GM20431 (cell line): Measurements from ENCODE around the gene FAHD1.
"Not testable (repeated sequence)": the region's sequence is repeated elsewhere in the genome, so short reads cannot be mapped to it uniquely, and the experiment has no call there.

Source experiments
- in situ Hi-C: fragments of 300-500 bp; cut with MseI, MboI; formaldehyde crosslinking; loops from one replicate; pipeline ENCODE4 v1.15.0; 2020; ENCODE audit warnings: low sequenced_read_pairs; ENCODE audit not compliant: unreplicated experiment

The FAHD1 gene

DNA sequence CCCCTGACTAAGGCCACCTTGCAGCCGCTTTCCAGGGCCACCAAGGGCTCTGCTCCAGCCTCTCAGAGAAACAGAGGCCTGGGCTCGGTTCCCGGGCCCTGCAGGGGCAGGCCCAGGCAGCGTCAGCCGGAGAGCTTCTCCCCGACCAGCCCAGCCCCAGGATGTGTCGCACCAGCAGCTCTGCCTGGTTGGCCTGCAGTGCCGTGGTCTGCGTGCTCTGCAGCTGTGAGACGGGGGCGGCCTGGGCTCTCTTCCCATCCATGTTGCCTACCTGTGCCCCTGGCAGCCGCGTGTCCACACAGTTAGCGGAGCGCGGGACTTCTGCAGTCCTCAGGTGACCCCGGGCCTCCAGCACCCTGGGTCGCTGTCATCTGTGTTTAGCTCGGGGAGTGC, 38.3 kb upstream of the FAHD1 start:
- in situ Hi-C loops: no loop called here

DNA sequence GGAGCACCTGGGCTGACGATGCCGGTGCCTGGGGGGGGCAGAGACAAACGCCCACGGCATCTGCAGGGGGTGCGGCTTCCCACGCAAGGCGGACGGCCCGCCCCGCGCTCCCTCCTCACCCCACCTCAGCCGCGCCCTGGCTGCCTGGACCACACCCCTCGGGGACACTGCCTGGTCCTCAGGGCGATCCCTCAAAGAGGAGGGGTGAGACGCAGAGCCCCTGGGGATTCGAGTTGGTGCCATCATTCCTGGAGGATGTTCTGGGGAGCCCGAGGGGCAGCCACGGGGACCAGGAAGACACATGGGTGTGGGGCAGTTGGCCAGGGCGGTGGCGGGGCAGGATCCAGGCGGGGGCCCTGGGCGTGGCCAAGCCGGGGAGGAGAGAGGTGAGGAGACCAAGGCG, 37.4 kb upstream of the FAHD1 start:
- in situ Hi-C loops: no loop called here

DNA sequence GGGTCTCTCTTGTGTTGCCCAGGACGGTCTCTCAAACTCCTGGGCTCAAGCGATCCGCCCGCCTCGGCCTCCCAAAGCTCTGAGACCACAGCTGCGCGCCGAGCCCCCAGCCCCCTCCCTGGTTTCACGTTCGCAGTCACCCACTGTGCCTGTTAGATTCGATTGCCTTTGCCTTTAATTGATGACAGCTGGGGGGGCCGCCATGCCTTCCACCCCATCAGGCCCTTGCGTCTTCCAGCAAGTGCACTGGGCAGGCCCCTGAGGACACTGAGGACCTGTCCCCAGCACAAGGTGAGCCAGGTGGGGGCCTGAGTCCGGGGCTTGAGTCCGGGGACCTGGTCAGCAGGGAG, 36.8 kb upstream of the FAHD1 start:
- in situ Hi-C loops: no loop called here

DNA sequence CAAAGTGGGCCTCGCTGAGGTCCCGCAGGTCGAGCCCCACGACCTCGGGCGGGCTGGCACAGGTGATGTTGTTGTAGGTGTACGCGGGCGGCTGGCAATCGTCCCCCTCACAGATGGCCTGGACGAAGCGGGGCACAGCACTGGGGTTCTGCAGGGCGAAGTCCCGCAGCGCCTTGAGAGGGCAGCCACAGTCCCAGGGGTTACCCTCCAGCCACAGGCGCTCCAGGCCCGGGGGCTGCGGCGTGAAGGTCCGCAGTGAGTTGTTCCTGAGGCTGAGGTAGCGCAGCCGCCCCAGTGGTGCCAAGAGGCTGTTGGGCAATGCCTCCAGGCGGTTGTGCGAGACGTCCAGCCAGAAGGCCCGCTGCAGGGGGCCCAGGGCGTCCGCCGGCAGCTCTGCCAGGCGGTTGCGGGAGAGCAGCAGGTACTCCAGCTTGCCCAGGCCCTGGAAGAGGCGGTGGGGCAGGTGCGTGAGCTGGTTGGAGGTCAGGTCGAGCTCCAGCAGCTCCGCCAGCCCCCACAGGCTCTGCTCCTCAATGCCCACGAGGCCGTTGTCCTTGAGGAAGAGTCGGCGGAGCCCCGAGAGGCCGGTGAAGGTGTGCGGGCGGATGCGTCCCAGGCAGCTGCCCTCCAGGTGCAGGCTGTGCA, 36.3 kb upstream of the FAHD1 start:
- in situ Hi-C loops: no loop called here

DNA sequence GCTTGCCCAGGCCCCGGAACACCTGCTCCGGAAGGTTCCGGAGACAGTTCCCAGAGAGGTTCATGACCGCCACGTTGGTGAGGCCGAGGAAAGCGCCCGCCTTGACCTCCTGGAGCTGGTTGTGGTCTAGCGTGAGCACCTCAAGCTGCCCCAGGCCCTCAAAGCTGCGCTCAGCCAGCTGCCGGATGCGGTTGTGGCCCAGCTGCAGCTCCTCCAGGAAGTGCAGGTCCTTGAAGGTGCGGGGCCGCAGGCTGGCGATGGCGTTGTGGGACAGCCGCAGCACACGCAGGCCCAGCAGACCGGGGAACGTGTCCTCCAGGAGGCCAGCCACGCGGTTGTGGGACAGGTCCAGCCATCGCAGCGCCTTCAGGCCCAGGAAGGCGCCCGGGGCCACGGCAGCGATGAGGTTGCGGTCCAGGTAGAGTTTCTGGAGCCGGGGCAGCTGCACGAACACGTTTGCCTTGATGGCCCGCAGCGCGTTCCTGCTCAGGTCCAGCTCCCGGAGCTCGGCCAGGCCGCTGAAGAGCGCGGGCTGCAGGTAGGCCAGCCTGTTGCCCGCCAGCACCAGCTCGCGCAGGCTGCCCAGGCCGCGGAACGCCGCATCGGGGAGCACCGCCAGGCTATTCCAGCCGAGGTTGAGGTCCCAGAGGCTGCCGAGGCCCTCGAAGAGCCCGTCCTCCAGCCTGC, 35.6 kb upstream of the FAHD1 start:
- in situ Hi-C loops: no loop called here

DNA sequence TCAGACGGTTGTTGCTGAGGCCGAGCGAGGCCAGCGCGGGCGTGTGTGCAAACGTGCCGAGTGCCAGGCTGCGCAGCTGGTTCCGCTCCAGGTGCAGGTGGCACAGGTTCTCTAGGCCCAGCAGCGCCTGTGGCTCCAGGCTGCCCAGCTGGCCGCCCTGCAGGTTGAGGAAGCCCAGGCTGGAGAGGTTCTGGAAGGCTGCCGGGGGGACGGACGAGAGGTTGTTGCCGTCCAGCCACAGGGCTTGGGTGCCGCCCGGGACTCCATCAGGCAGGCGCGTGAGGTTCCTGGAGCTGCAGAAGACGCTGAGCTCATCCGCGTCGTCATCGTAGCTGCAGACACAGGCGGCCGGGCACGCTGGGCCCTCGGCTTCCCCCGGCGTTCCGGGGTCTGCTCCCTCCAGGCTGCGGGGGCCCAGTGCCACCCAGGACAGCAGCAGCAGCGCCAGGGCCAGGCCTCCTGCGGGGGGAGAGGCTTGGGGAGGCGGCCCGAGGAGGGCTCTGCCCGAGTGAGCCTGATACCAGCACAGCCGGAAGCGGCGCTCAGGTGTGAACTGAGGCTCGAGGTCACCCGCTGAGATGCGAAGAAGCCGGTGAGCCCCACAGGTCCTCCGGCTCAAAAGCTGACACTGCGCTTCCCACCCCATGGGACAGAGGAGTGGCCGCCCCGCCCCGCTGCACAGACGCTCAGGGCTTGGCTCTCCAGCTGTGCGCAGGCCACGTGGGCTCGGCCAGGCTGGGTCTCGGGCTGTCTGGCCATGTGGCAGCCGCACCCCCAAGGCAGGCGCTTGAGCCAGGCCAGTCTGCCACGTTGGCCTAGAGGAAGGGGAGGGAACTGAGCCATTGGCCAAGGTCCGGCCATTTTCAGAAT, 34.8 kb upstream of the FAHD1 start:
- in situ Hi-C loops: no loop called here

DNA sequence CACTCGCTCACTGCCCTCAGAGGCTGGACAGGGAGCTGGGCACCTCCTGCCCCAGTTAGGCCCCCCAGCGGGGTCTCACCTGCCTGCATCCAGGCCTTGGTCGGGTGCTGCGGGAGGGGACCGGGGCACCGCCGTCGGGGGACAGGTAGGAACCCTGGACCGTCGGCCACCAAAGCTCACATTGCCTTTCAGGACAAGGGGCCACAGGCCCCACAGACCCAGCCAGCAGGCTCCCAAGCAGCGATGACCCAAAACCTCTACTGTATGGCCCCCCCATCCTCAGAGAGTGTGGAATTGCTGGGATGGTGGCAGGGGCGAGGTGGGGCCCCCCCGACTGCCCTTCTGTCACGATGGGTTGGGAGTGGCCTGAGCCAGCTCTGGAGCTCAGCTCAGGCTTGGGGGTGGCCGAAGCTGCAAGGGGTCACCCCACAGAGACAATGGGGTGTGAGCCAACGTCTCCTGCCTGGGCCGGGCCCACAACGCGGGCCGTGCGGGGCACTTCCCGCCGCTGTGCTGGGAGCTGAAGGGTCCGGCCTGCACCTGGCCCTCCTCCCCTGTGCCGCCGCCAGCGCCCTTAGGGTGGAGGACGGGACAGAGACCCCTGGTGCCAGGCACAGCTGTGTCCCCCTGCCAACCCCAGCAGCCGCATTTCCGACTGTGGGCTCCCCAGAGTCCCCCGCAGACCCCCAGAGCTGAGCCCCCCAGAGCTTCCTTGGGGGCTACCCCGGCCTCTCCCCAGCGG, 34.0 kb upstream of the FAHD1 start:
- in situ Hi-C loops: no loop called here

DNA sequence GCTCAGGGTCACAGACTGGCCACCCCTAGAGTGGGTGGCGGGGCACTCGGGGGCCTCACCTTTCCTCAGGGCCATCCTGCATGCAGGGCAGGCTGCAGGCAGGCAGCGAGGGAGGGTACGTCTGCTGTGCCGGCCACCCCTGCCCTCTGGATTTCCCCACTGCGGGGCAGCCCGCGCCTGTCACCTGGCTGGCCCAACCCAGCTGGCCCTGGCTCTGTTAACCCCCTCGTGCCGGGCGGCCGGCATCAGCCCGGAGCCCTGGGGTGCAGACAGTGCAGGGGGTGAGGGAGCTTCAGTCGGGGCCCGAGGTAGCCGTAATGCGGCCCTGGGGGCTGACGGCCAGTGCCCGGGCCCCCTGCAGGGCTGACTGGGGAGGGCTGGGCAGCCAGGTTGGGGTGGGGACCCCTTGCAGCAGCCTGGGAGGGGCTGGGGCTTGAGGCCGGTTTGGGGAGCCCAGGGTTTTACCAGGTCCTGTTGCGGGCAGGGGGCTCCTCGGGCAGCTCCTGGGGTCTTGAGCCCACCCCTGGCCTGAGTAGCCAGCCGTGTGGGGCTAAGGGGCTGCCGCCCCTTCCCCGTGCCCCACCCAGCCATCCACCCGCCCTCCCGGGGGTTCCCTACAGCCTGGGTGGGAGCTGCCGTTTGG, 33.3 kb upstream of the FAHD1 start, which contains the start of gene IGFALS:
TSS of gene IGFALS (minus strand) at position 128 of the 643 bp plus-strand sequence. CDS start at position 75, 53 bp downstream.
- in situ Hi-C loops: no loop called here

DNA sequence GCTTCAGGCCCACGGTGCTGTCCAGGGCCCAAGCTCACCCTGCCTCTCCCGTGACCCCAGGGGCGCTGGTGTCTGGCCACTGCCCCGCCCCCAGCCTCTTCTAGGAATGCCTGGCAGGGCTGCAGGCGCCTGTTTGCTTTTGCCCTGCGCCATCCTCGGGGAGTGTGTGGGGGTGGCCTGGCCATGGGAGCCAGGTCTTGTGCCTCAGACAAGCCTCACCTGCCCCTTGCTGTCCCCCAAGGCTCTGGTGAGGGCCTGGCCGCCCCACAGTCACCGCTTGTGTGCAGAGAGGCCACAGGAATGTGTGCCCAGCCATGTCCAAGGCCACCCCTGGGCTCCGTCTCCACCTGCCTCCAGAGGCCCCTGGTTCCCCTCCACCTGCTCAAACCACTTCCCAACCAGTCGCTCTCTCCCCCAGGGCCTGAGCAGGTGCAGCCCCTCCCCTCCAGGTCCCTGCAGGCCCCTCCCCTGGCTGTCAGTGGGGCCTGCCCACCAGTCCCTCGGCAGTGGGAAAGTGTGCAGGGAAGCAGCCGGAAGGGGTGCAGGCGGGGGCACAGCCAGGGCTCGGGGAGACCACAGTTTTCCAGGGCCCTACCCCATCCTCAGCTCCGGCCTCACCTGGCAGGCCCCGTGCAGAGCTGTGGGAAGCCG, 32.7 kb upstream of the FAHD1 start:
- in situ Hi-C loops: no loop called here

DNA sequence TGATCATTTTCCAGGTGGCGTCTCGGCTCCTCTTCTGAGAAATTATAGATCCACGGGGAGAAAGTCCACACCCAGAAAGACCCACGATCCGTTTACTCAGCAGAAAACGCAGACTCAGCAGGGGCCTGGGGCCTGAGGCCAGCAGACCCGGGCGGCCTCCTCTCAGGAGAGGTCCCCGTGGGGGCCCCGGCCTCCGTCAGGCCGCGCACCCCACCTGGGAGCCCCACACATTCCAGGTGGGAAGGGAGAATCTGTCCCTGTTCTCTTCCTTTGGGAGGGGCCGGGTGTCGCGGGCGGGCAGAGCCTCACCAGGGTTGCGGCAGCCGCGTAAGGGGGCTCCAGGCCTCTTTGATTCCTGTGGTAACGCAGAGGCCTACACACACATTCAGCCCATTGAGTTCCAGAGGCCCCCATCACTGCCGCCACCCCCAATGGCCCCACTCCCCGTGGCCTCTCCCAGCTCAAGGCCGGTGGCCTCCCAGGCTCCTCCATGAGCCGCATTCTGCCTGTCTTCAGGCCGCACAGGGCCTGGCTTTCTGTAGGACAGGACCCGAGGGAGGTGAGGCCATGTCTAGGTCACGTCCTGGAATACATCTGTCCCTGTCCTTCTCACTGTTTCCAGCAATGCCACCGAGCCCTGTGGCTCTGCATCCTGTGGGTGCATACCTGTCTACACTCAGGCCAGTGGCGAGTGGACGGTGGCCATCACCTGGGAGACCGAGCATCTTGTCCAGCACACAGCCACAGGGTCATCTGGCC, 31.9 kb upstream of the FAHD1 start:
- in situ Hi-C loops: no loop called here

DNA sequence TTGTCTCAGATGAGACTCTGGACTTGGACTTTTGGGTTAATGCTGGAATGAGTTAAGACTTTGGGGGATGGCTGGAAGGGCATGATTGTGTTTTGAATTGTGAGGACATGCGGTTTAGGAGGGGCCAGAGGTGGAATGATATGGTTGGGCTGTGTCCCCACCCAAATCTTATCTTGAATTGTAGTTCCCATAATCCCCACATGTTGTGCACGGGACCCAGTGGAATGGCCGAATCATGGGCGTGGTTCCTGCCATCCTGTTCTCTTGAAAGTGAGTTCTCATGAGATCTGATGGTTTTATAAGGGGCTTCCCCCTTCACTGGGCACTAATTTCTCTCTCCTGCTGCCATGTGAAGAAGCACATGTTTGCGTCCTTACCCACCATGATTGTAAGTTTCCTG, 27.7 kb upstream of the FAHD1 start:
- in situ Hi-C loops: not testable (repeated sequence)

DNA sequence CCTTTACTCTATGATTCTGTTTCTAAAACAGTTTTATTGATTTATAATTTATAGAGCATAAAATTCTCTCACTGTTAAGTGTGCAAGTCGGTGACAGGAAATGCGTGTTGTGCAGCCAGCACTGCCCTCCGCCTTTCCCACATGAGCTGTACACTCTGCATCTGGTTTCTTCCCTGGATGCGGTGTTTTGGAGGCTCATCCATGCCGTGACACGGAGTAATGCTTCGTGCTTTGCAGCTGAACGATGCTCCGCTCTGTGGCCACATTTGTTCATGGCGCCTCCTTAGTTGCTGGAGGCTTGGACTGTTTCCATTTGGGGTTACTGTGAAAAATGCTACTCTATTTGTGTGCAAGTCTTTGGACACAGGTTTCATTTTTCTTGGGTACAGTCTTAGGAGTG, 26.3 kb upstream of the FAHD1 start:
- in situ Hi-C loops: no loop called here

DNA sequence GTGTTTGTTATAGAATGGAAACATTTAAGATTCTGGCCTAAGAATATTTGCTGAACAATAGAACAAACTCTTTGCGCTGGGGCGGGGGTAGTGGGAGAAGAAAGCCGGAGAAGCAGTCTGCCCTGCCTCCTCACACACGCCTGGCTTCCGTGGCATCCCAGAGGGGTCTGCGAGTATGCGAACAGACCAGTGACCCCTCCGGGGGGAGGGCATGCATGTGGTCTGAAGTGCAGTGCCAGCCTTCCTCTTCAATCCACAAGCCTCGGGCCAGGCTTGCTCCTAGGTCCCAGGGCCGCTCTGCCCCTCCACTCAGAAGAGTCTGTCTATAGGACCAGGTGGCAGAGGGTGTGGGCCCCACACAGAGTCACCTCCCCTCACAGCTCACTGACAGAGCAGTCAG, 19.4 kb upstream of the FAHD1 start:
- in situ Hi-C loops: no loop called here

DNA sequence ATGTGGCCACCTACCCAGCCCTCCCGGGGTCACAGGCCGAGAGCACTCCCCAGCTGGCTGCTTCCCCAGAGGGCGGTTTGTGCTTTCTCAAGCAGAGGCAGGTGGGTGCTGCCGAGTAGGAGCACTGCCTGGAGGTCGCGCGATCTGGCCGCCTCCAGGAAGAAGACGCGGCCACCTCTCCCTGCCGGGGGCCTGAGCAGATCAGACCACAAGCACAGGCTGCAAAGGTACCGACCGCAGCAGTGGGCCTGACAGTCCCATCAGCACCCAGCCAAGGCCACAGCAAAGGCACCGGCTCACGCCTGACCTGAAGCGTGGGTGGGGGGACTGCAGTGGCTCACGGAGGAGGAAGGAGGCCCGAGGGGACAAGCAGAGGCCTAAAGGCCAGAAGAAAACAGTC, 18.3 kb upstream of the FAHD1 start:
- in situ Hi-C loops: no loop called here

DNA sequence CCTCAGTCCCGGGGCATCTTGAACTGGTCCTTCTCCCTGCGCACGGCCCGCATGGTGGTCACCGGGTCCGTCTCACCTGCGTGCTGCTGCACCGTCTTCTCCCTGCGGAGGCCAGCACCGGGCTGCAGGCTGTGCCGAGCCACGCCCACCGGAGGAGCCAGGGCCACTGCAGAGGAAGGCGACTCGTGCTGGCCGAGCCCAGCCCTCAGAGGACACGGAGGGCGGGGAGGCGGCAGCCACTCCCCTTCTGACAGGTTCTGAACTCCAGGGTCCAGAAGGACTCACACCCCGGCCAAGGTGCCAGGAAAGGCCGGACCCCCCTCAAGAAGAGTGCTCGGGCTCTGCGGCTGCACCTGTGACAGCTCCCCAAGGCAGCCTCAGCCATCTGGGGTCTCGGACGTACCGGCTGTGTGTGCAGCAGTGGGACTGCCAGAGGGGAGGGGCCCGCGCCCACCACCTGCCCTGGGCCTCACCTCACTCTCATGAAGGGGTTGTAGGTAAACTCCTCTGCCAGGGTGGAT, 17.7 kb upstream of the FAHD1 start:
- in situ Hi-C loops: no loop called here

DNA sequence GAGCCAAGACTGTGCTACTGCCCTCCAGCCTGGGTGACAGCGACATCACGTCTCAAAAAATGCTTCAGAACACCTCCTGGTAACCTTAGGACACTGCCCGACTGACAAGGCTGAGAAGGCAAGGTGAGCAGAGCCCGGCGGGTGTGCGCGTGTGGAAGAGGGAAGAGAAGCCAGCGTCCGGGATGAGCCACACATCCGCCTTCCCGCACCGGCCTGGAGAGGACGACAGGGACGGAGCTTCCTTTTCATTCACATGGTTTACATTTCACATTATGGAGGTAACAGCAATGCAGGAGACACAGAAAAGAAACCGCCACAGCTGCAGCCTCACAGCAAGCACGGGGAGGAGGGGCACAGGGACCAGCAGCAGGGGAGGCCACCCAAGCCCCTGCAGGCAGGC, 16.9 kb upstream of the FAHD1 start:
- in situ Hi-C loops: no loop called here

DNA sequence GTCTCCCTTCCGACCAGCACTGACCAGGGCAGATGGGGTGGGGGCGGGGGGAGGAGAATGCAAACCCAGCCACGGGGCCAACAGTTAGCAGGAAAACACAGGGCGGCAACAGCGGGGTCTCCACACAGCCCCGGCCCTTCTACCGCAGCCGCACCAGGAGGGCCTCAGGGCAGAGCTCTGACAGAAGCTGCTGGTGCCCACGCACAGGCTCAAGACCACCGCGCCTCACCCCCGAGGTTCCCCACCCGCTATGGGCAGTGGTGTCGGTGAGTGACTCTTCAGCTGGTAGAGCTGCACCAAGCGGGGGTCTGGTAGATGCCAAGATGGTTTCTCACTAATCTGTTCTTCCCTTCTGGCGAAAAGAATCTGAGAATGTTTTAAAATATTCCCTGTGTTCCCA, 16.5 kb upstream of the FAHD1 start:
- in situ Hi-C loops: no loop called here

DNA sequence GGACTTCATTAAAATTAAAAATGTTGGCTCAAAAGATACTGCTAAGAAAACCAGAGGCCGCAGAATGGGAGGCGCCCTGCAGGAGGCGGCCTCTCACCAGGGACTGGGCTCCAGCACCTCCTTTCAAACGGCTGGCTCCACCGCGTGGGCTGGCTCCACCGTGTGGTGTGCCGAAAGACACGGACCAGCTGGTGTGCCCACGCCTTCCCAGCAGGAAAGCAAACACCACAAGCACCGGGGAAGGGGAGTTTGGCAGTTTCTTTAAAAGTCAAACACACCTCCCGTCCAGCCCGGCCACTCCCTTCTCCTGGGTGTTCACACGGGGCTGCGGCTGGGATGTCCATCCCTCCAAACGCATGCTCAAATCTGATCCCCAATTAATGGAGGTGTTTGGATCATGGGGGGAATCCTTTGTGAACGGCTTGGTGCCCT, 14.3 kb upstream of the FAHD1 start:
- in situ Hi-C loops: no loop called here

DNA sequence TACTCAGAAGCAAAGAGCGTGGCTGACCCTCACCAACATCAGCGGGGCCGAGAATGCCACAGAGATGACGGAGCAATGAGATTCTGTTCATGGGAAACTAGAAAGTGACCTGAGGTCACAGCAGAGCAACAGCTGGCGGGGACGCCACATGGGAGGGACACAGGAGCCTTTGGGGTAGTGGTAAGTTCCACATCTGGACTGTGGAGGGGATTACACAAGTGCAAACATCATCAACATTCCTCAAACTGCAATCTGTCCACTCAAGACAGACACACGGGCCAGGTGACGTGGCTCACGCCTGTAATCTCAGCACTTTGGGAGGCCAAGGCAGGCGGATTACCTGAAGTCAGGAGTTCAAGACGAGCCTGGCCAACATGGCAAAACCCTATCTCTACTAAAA, 11.5 kb upstream of the FAHD1 start:
- in situ Hi-C loops: no loop called here
